HepG2 (cell line): Measurements from ENCODE around the gene CBX7. TPM values are rescaled to one million over a fixed set of nuclear protein-coding genes. Genes with fewer than 3 reads are reported as not detected.

Experiments
- HMG20A ChIP-seq: IDR thresholded peaks from 2 replicates; pipeline ENCODE4 v1.6.1; 2016; ENCODE audit warnings: borderline replicate concordance
- HNRNPL ChIP-seq: fragments of 200-400 bp; formaldehyde crosslinking; IDR thresholded peaks from 2 replicates; pipeline ENCODE4 v1.6.1; 2017; ENCODE audit warnings: mild to moderate bottlenecking, low read depth, low read length
- IRF2 ChIP-seq: IDR thresholded peaks from 2 replicates; pipeline ENCODE4 v1.6.1; 2018; ENCODE audit warnings: missing genetic modification reagents, missing compliant biosample characterization
- MAZ ChIP-seq, 2 experiments: sonication (generic) in 1 of 2; formaldehyde crosslinking in 1 of 2; IDR thresholded peaks; 2 replicates each; pipeline versions ENCODE4 v1.5.0 to v1.6.1; 2012 to 2020; ENCODE audit warnings: low read depth in 2 of 2, mild to moderate bottlenecking in 2 of 2, borderline replicate concordance in 1 of 2, improper control_type of control experiment in 1 of 2, low read length in 1 of 2, missing genetic modification reagents in 1 of 2, moderate library complexity in 1 of 2
- MED1 ChIP-seq: sonication (generic); formaldehyde crosslinking; IDR thresholded peaks from 2 replicates; pipeline ENCODE4 v1.4.0; 2020; ENCODE audit warnings: missing genetic modification reagents
- SPEN ChIP-seq: sonication (generic); formaldehyde crosslinking; IDR thresholded peaks from 2 replicates; pipeline ENCODE4 v1.5.1; 2020; ENCODE audit warnings: low read depth, mild to moderate bottlenecking, missing genetic modification reagents
- ZKSCAN8 ChIP-seq: IDR thresholded peaks from 2 replicates; pipeline ENCODE4 v1.6.1; 2016; ENCODE audit warnings: borderline replicate concordance, missing genetic modification reagents, missing compliant biosample characterization
- ZNF468 ChIP-seq: sonication (generic); formaldehyde crosslinking; IDR thresholded peaks from 2 replicates; pipeline ENCODE4 v1.8.0; 2022; ENCODE audit warnings: mild to moderate bottlenecking, moderate library complexity, missing genetic modification reagents
- ZNF709 ChIP-seq: sonication (generic); formaldehyde crosslinking; IDR thresholded peaks from 2 replicates; pipeline ENCODE4 v1.5.0; 2020; ENCODE audit warnings: mild to moderate bottlenecking, missing genetic modification reagents
- polyA plus RNA-seq, 8 experiments: library from polyadenylated mRNA; depleted of rRNA in 3 of 8; stranded (reverse) in 7 of 8; unstranded in 1 of 8; fragments of >200 nt; fragmentation: Illumina TruSeq in 4 of 8; extraction: Trizol in 4 of 8; gene quantifications; 2 replicates each; pipeline versions ENCODE4 v1.2.1 to v1.2.3, GENCODE V29; 2011 to 2016; ENCODE audit warnings: low read depth in 4 of 8, missing spikeins in 1 of 8, mixed read lengths in 1 of 8; ENCODE audit not compliant: insufficient read depth in 1 of 8
- total RNA-seq, 5 experiments: library from RNA; depleted of rRNA; stranded (reverse); fragments of >200 nt; fragmentation: Illumina TruSeq; extraction: Trizol; gene quantifications; 2 replicates each; pipeline ENCODE4 v1.2.3, GENCODE V29; 2016; ENCODE audit warnings: low read depth in 1 of 5
- TF ChIP-seq, protein P1 (sequence below): sonication (generic); formaldehyde crosslinking; IDR thresholded peaks from 2 replicates; pipeline ENCODE4 v1.4.0; 2020; ENCODE audit warnings: missing genetic modification reagents
- TF ChIP-seq, protein P2 (sequence below): sonication (generic); formaldehyde crosslinking; IDR thresholded peaks from 2 replicates; pipeline ENCODE4 v1.4.0; 2020; ENCODE audit warnings: mild to moderate bottlenecking, missing genetic modification reagents
- TF ChIP-seq, protein P3 (sequence below): sonication (generic); formaldehyde crosslinking; IDR thresholded peaks from 2 replicates; pipeline ENCODE4 v1.4.0; 2020; ENCODE audit warnings: missing genetic modification reagents
- TF ChIP-seq, protein P4 (sequence below): sonication (generic); formaldehyde crosslinking; IDR thresholded peaks from 2 replicates; pipeline ENCODE4 v1.4.0; 2020; ENCODE audit warnings: missing genetic modification reagents, mild to moderate bottlenecking, borderline replicate concordance
- TF ChIP-seq, protein P5 (sequence below): sonication (generic); formaldehyde crosslinking; IDR thresholded peaks from 2 replicates; pipeline ENCODE4 v1.4.0; 2020; ENCODE audit warnings: missing genetic modification reagents

CBX7 gene
- total and polyA plus RNA-seq, 2 of the 13 experiments (the other 11 are each of a cell fraction or from before 2014, with no cell fraction given) = 0.35 to 4.9 TPM

DNA sequence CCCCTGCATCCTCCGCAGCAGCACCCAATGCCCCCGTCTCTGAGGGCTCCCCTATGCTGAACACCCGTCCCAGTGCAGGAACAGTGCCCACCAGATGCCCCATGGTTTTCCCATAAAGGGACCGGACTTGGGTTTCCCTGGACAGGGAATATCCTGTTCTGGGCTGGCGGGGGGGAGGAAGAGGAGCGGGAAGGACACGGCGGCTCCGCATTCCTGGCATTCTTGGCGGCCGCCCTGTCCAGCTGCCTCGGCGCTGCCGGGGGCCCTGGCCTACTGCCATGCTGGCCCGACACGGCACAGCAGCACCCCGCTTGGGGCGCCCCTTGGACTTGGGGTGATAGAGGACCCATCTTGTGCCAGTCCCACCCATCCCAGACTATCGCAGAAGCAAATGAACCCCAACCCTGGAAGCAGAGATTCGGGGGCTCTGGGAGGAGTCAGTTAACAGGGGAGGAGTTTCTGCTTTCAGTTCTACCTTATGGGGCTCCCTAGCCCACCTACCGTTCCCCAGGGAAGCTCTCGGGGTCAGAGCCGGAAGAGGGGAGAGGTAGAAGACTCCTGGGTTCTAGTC, 23.7 kb upstream of the CBX7 start (continued):
- TF ChIP-seq ZKSCAN8 (CRISPR knock-in tag) (0 out of 2 replicates have a peak, but pooled peaks have one; percentile 19), SPEN (CRISPR knock-in tag) (peak; percentile 70), ZNF709 (CRISPR knock-in tag) (no peak), MED1 (CRISPR knock-in tag) (peak; percentile 89), HMG20A (CRISPR knock-in tag) (peak; percentile 11; the same call in 1 of the 2 replicates), IRF2 (CRISPR knock-in tag) (peak; percentile 28; the same call in 1 of the 2 replicates), ZNF468 (CRISPR knock-in tag) (no peak), HNRNPL (peak; percentile 72; the same call in 1 of the 2 replicates), MAZ (IDR thresholded peaks at IDR 0.05; ENCODE audit: borderline replicate concordance, low read depth, low read length) (peak; percentile 67; the same call in 1 of the 2 replicates), MAZ (CRISPR knock-in tag; IDR thresholded peaks at IDR 0.05; ENCODE audit: low read depth) (peak; percentile 51; the same call in 1 of the 2 replicates)
- TF ChIP-seq, protein P1, sequence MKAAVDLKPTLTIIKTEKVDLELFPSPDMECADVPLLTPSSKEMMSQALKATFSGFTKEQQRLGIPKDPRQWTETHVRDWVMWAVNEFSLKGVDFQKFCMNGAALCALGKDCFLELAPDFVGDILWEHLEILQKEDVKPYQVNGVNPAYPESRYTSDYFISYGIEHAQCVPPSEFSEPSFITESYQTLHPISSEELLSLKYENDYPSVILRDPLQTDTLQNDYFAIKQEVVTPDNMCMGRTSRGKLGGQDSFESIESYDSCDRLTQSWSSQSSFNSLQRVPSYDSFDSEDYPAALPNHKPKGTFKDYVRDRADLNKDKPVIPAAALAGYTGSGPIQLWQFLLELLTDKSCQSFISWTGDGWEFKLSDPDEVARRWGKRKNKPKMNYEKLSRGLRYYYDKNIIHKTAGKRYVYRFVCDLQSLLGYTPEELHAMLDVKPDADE (CRISPR knock-in tag) = no peak
- TF ChIP-seq, protein P2, sequence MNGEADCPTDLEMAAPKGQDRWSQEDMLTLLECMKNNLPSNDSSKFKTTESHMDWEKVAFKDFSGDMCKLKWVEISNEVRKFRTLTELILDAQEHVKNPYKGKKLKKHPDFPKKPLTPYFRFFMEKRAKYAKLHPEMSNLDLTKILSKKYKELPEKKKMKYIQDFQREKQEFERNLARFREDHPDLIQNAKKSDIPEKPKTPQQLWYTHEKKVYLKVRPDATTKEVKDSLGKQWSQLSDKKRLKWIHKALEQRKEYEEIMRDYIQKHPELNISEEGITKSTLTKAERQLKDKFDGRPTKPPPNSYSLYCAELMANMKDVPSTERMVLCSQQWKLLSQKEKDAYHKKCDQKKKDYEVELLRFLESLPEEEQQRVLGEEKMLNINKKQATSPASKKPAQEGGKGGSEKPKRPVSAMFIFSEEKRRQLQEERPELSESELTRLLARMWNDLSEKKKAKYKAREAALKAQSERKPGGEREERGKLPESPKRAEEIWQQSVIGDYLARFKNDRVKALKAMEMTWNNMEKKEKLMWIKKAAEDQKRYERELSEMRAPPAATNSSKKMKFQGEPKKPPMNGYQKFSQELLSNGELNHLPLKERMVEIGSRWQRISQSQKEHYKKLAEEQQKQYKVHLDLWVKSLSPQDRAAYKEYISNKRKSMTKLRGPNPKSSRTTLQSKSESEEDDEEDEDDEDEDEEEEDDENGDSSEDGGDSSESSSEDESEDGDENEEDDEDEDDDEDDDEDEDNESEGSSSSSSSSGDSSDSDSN = peak; percentile 34; the same call in 1 of the 2 replicates
- TF ChIP-seq, protein P3, sequence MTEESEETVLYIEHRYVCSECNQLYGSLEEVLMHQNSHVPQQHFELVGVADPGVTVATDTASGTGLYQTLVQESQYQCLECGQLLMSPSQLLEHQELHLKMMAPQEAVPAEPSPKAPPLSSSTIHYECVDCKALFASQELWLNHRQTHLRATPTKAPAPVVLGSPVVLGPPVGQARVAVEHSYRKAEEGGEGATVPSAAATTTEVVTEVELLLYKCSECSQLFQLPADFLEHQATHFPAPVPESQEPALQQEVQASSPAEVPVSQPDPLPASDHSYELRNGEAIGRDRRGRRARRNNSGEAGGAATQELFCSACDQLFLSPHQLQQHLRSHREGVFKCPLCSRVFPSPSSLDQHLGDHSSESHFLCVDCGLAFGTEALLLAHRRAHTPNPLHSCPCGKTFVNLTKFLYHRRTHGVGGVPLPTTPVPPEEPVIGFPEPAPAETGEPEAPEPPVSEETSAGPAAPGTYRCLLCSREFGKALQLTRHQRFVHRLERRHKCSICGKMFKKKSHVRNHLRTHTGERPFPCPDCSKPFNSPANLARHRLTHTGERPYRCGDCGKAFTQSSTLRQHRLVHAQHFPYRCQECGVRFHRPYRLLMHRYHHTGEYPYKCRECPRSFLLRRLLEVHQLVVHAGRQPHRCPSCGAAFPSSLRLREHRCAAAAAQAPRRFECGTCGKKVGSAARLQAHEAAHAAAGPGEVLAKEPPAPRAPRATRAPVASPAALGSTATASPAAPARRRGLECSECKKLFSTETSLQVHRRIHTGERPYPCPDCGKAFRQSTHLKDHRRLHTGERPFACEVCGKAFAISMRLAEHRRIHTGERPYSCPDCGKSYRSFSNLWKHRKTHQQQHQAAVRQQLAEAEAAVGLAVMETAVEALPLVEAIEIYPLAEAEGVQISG (CRISPR knock-in tag) = 0 out of 2 replicates have a peak, but pooled peaks have one; percentile 42
- TF ChIP-seq, protein P4, sequence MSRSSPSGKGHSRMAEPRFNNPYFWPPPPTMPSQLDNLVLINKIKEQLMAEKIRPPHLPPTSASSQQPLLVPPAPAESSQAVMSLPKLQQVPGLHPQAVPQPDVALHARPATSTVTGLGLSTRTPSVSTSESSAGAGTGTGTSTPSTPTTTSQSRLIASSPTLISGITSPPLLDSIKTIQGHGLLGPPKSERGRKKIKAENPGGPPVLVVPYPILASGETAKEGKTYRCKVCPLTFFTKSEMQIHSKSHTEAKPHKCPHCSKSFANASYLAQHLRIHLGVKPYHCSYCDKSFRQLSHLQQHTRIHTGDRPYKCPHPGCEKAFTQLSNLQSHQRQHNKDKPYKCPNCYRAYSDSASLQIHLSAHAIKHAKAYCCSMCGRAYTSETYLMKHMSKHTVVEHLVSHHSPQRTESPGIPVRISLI = no peak
- TF ChIP-seq, protein P5, sequence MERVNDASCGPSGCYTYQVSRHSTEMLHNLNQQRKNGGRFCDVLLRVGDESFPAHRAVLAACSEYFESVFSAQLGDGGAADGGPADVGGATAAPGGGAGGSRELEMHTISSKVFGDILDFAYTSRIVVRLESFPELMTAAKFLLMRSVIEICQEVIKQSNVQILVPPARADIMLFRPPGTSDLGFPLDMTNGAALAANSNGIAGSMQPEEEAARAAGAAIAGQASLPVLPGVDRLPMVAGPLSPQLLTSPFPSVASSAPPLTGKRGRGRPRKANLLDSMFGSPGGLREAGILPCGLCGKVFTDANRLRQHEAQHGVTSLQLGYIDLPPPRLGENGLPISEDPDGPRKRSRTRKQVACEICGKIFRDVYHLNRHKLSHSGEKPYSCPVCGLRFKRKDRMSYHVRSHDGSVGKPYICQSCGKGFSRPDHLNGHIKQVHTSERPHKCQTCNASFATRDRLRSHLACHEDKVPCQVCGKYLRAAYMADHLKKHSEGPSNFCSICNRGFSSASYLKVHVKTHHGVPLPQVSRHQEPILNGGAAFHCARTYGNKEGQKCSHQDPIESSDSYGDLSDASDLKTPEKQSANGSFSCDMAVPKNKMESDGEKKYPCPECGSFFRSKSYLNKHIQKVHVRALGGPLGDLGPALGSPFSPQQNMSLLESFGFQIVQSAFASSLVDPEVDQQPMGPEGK = peak; percentile 93
